IMR-90 (cell line): ENCODE data around the gene TGOLN2. TPM values are rescaled to one million over a fixed set of nuclear protein-coding genes. Genes with fewer than 3 reads are reported as not detected.

Experiments
- ATAC-seq: fragments of 200-7000 bp; cut with Tn5 transposase; 2 replicates; pipeline ENCODE4 v1.9.1; 2020; ENCODE audit warnings: low read depth, mild to moderate bottlenecking, moderate library complexity
- BruUV-seq: library from RNA; stranded (reverse); fragments of 400-500 nt; replicated peaks from 2 replicates; lab custom pipeline; 2021; lab: Mats Ljungman, UMichigan
- CTCF ChIA-PET: fragments of 300-600 bp; formaldehyde crosslinking; extraction: SDS; loops from one replicate; lab custom pipeline; 2021; ENCODE audit warnings: antibody characterized with exemption; lab: Yijun Ruan, JAX
- POLR2A ChIA-PET: fragments of 300-600 bp; sonication (Branson Sonifier 250); formaldehyde crosslinking; loops from one replicate; lab custom pipeline; 2022; ENCODE audit warnings: antibody characterized with exemption; ENCODE audit not compliant: unreplicated experiment; lab: Charles Lee
- DNase-seq: peaks from one replicate; pipeline ENCODE4 v3.0.0; 2013
- H2AFZ ChIP-seq: replicated peaks from 2 replicates; pipeline ENCODE3; 2013; ENCODE audit warnings: low read length, mild to moderate bottlenecking; ENCODE audit not compliant: poor library complexity
- H2AK5ac ChIP-seq: 2 replicates; pipeline ENCODE4 v1.6.1; 2013; ENCODE audit warnings: low read depth, low read length, inconsistent platforms
- H2AK9ac ChIP-seq: replicated peaks from 2 replicates; pipeline ENCODE3; 2013; ENCODE audit warnings: mild to moderate bottlenecking, low read depth, low read length, moderate library complexity; ENCODE audit not compliant: poor library complexity
- H2BK120ac ChIP-seq: 2 replicates; pipeline ENCODE4 v1.6.1; 2013; ENCODE audit warnings: low read depth, low read length, inconsistent platforms
- H2BK15ac ChIP-seq: 3 replicates; pipeline ENCODE4 v1.6.1; 2013; ENCODE audit warnings: low read depth, low read length, inconsistent platforms
- H2BK20ac ChIP-seq: 2 replicates; pipeline ENCODE4 v1.6.1; 2013; ENCODE audit warnings: low read depth, mild to moderate bottlenecking, inconsistent platforms, low read length, moderate library complexity
- H2BK5ac ChIP-seq: 2 replicates; pipeline ENCODE4 v1.6.1; 2013; ENCODE audit warnings: mild to moderate bottlenecking, low read depth, low read length, inconsistent platforms; ENCODE audit not compliant: poor library complexity, severe bottlenecking
- H3K14ac ChIP-seq: replicated peaks from 2 replicates; pipeline ENCODE4 v1.6.1; 2013; ENCODE audit warnings: low read depth, low read length, inconsistent platforms
- H3K18ac ChIP-seq: 2 replicates; pipeline ENCODE4 v1.6.1; 2013; ENCODE audit warnings: low read depth, low read length, control low read depth
- H3K23ac ChIP-seq: 2 replicates; pipeline ENCODE4 v1.6.1; 2013; ENCODE audit warnings: low read depth, low read length, inconsistent platforms
- H3K27ac ChIP-seq: 2 replicates; pipeline ENCODE4 v1.5.1; 2013; ENCODE audit warnings: mild to moderate bottlenecking, control low read depth, low read length; ENCODE audit not compliant: insufficient read depth
- H3K27me3 ChIP-seq: 2 replicates; pipeline ENCODE4 v1.6.1; 2013; ENCODE audit warnings: low read length; ENCODE audit not compliant: control insufficient read depth, insufficient read depth
- H3K36me3 ChIP-seq: 2 replicates; pipeline ENCODE4 v1.6.1; 2013; ENCODE audit warnings: low read length, mixed read lengths; ENCODE audit not compliant: control insufficient read depth, insufficient read depth
- H3K4ac ChIP-seq: 2 replicates; pipeline ENCODE4 v1.6.1; 2013; ENCODE audit warnings: low read depth, low read length, inconsistent platforms
- H3K4me1 ChIP-seq: 2 replicates; pipeline ENCODE4 v1.6.1; 2013; ENCODE audit warnings: low read length, mixed read lengths; ENCODE audit not compliant: control insufficient read depth, insufficient read depth
- H3K4me2 ChIP-seq: 2 replicates; pipeline ENCODE4 v1.6.1; 2013; ENCODE audit warnings: low read depth, mild to moderate bottlenecking, control low read depth, low read length, moderate library complexity
- H3K4me3 ChIP-seq: 2 replicates; pipeline ENCODE4 v1.5.1; 2013; ENCODE audit warnings: low read depth, mild to moderate bottlenecking, control low read depth, low read length, moderate library complexity; ENCODE audit not compliant: insufficient read depth
- H3K56ac ChIP-seq: 2 replicates; pipeline ENCODE4 v1.6.1; 2013; ENCODE audit warnings: low read length, inconsistent platforms; ENCODE audit not compliant: insufficient read depth; ENCODE audit errors: extremely low read depth
- H3K79me1 ChIP-seq, 2 experiments: 2 replicates each; pipeline ENCODE4 v1.6.1; 2013; ENCODE audit warnings: low read length in 2 of 2, inconsistent platforms in 1 of 2, low read depth in 1 of 2
- H3K9ac ChIP-seq: 2 replicates; pipeline ENCODE4 v1.6.1; 2013; ENCODE audit warnings: low read depth, low read length, control low read depth
- H3K9me1 ChIP-seq: 2 replicates; pipeline ENCODE4 v1.6.1; 2013; ENCODE audit warnings: low read length, inconsistent platforms; ENCODE audit not compliant: insufficient read depth
- H3K9me3 ChIP-seq: 2 replicates; pipeline ENCODE4 v1.6.1; 2013; ENCODE audit warnings: low read length; ENCODE audit not compliant: control insufficient read depth, insufficient read depth
- H4K20me1 ChIP-seq: 2 replicates; pipeline ENCODE4 v1.6.1; 2013; ENCODE audit warnings: low read length, inconsistent platforms; ENCODE audit not compliant: insufficient read depth
- H4K5ac ChIP-seq: 2 replicates; pipeline ENCODE4 v1.6.1; 2013; ENCODE audit warnings: mild to moderate bottlenecking, low read depth, low read length, control low read depth
- H4K8ac ChIP-seq, 2 experiments: 2 replicates each; pipeline ENCODE4 v1.6.1; 2013; ENCODE audit warnings: low read depth in 2 of 2, low read length in 2 of 2, control low read depth in 1 of 2, inconsistent platforms in 1 of 2
- H4K91ac ChIP-seq: 2 replicates; pipeline ENCODE4 v1.6.1; 2013; ENCODE audit warnings: low read depth, low read length, inconsistent platforms; ENCODE audit not compliant: insufficient read depth
- BHLHE40 ChIP-seq: fragments of 150-350 bp; IDR thresholded peaks from 2 replicates; pipeline ENCODE4 v1.6.1; 2016; ENCODE audit warnings: mild to moderate bottlenecking, low read depth, low read length
- ELK1 ChIP-seq: fragments of 150-350 bp; IDR thresholded peaks from 2 replicates; pipeline ENCODE4 v1.6.1; 2016; ENCODE audit warnings: low read depth, mild to moderate bottlenecking, low read length, moderate library complexity, borderline replicate concordance
- FOS ChIP-seq: fragments of 150-350 bp; IDR thresholded peaks from 2 replicates; pipeline ENCODE4 v1.6.1; 2016; ENCODE audit warnings: low read depth, low read length
- MAFK ChIP-seq: IDR thresholded peaks from 2 replicates; pipeline ENCODE4 v1.6.1; 2012; ENCODE audit warnings: low read depth, low read length, improper control_type of control experiment
- MAZ ChIP-seq: IDR thresholded peaks from 2 replicates; pipeline ENCODE4 v1.6.1; 2012; ENCODE audit warnings: low read depth, mild to moderate bottlenecking, low read length, improper control_type of control experiment, moderate library complexity, borderline replicate concordance
- POLR2A ChIP-seq: IDR thresholded peaks from 2 replicates; pipeline ENCODE4 v1.6.1; 2012; ENCODE audit warnings: mild to moderate bottlenecking, low read depth, low read length
- RCOR1 ChIP-seq: IDR thresholded peaks from 2 replicates; pipeline ENCODE4 v1.6.1; 2012; ENCODE audit warnings: mild to moderate bottlenecking, low read length, improper control_type of control experiment; ENCODE audit not compliant: insufficient replicate concordance
- WGBS, 2 experiments: methylation state at CpG; one replicate each; pipeline versions ENCODE4 v1.1.5 to v1.1.7; 2013; ENCODE audit warnings: missing lambda C conversion rate in 2 of 2; ENCODE audit not compliant: insufficient read length in 1 of 2; ENCODE audit errors: extremely low coverage in 2 of 2; 5-methylcytosine and 5-hydroxymethylcytosine counted together
- dilution Hi-C: fragments of 300-500 bp; cut with HindIII; formaldehyde crosslinking; loops from one replicate; pipeline ENCODE4 v1.14.3; 2018; ENCODE audit warnings: low sequenced_read_pairs; ENCODE audit not compliant: unreplicated experiment
- in situ Hi-C: fragments of 300-500 bp; cut with MboI; formaldehyde crosslinking; loops from 3 replicates; pipeline ENCODE4 v1.14.3; 2019; ENCODE audit warnings: low sequenced_read_pairs, inconsistent platforms, mixed read lengths
- intact Hi-C: fragments of 100-400 bp; cut with micrococcal nuclease; formaldehyde crosslinking; loops from 2 replicates; pipeline ENCODE4 v1.10.0; 2022
- polyA plus RNA-seq, 3 experiments: library from polyadenylated mRNA; depleted of rRNA; stranded (reverse); fragments of >200 nt; gene quantifications; 2 replicates each; pipeline ENCODE4 v1.2.3, GENCODE V29; 2012; ENCODE audit warnings: low replicate concordance in 1 of 3
- total RNA-seq: library from RNA; depleted of rRNA; stranded (reverse); fragments of >200 nt; gene quantifications from 2 replicates; pipeline ENCODE4 v1.2.3, GENCODE V29; 2012

Gene TGOLN2
- total and polyA plus RNA-seq, 2 of the 4 experiments (the other 2 are of a cell fraction): 57.7 to 92.3 TPM

GRCh38 chr2:85302121-85302520, 25.7 kb downstream of the TGOLN2 start:
- no peak overlapping the region for H4K8ac ChIP-seq
- WGBS, 2 experiments: 78% methylated on average over 2 of the region's 6 CpGs; no CpG with 5 or more reads in 1 of the 2 experiments
- H3K9me1 ChIP-seq: no peaks in the 10 kb centered on the region; the same call in 1 of the 2 replicates
- no peak overlapping the region for H2BK120ac ChIP-seq
- ATAC-seq: no peak
- no peak overlapping the region for H3K23ac ChIP-seq
- no peak overlapping the region for H2AK9ac ChIP-seq
- in situ Hi-C loops: no loop called here
- H3K27ac ChIP-seq: no peak overlapping the region
- no peak overlapping the region for H2BK15ac ChIP-seq
- no peak overlapping the region for H3K4me3 ChIP-seq
- peaks cover 3% of the 10 kb centered on the region; the same call in 1 of the 2 replicates for H4K20me1 ChIP-seq
- no peak overlapping the region for H2BK20ac ChIP-seq
- no peak overlapping the region for H3K18ac ChIP-seq
- H3K9me3 ChIP-seq: no peaks in the 10 kb centered on the region
- H3K27me3 ChIP-seq: no peaks in the 10 kb centered on the region
- H3K4ac ChIP-seq: no peak overlapping the region
- no peak overlapping the region for H3K4me2 ChIP-seq
- intact Hi-C loops: no loop called here
- no peak overlapping the region for H3K56ac ChIP-seq
- DNase-seq: peak; percentile 2
- ChIA-PET POLR2A (no interaction called here), CTCF (no interaction called here)
- H3K79me1 ChIP-seq: peaks cover 6 to 16% of the 10 kb centered on the region in 2 experiments; a peak in 2 of 4 replicates
- H3K14ac ChIP-seq: no peak overlapping the region
- BruUV-seq: no TSS peak
- H2AFZ ChIP-seq: no peak overlapping the region
- H4K91ac ChIP-seq: no peak overlapping the region
- H2BK5ac ChIP-seq: no peak overlapping the region
- no peaks in the 10 kb centered on the region for H3K4me1 ChIP-seq
- peaks cover 35% of the 10 kb centered on the region for H3K36me3 ChIP-seq
- no peak overlapping the region for H3K9ac ChIP-seq
- TF ChIP-seq MAFK: no peak
- TF ChIP-seq RCOR1: no peak
- TF ChIP-seq MAZ: no peak
- no peak for TF ChIP-seq ELK1
- no peak for TF ChIP-seq FOS
- TF ChIP-seq POLR2A: no peak
- TF ChIP-seq BHLHE40: no peak
- no peak overlapping the region for H2AK5ac ChIP-seq
- H4K5ac ChIP-seq: no peak overlapping the region
- dilution Hi-C loops: no loop called here
